HepG2 (cell line): ENCODE data around the gene DSE. TPM values are rescaled to one million over a fixed set of nuclear protein-coding genes. Genes with fewer than 3 reads are reported as not detected.

Source experiments
- ATAC-seq: fragments of 200-7000 bp; cut with Tn5 transposase; 3 replicates; pipeline ENCODE4 v1.9.1; 2020; ENCODE audit warnings: mild to moderate bottlenecking, moderate library complexity
- BruUV-seq: library from RNA; stranded (reverse); fragments of 400-500 nt; replicated peaks from 2 replicates; lab custom pipeline; 2021; lab: Mats Ljungman, UMichigan
- CTCF ChIA-PET: fragments of 300-600 bp; formaldehyde crosslinking; extraction: SDS; loops from one replicate; lab custom pipeline; 2021; ENCODE audit warnings: low total read pairs, inconsistent platforms, low intra/inter-chr PET ratio; lab: Yijun Ruan, JAX
- POLR2A ChIA-PET: fragments of 350-600 bp; sonication (Branson Sonifier 250); formaldehyde crosslinking; loops from one replicate; lab custom pipeline; 2020; ENCODE audit warnings: antibody characterized with exemption, inconsistent platforms; lab: Yijun Ruan, JAX
- DNase-seq: peaks from one replicate; pipeline ENCODE4 v3.0.0-alpha.2; 2015; ENCODE audit warnings: low spot score
- FAIRE-seq: peaks from 3 replicates; lab custom pipeline; 2011; peaks lifted over from hg19 to GRCh38; lab: Jason Lieb, UNC
- H2AFZ ChIP-seq: one replicate; pipeline ENCODE4 v1.6.1; 2011; ENCODE audit warnings: low read length, inconsistent platforms
- H3K27ac ChIP-seq: fragments of 300-600 bp; 3 replicates; pipeline ENCODE4 v1.8.0; 2011; ENCODE audit warnings: mixed run types, mild to moderate bottlenecking, mixed read lengths, low read length, inconsistent platforms; ENCODE audit not compliant: insufficient read depth; ENCODE audit errors: extremely low read length
- H3K27me3 ChIP-seq, 2 experiments: fragments of 200-600 bp in 1 of 2; 2 replicates in 1 of 2; 3 replicates in 1 of 2; pipeline versions ENCODE4 v1.6.0 to v1.8.0; 2011; ENCODE audit warnings: low read length in 2 of 2, mild to moderate bottlenecking in 2 of 2, moderate library complexity in 2 of 2, inconsistent platforms in 1 of 2; ENCODE audit not compliant: insufficient read depth in 2 of 2, control insufficient read depth in 1 of 2
- H3K36me3 ChIP-seq, 2 experiments: fragments of 200-600 bp in 1 of 2; replicated peaks in 1 of 2; 2 replicates in 1 of 2; 3 replicates in 1 of 2; pipeline versions ENCODE4 v1.5.1 to v1.8.0; 2011; ENCODE audit warnings: low read length in 2 of 2, inconsistent platforms in 1 of 2; ENCODE audit not compliant: insufficient read depth in 2 of 2, control insufficient read depth in 1 of 2
- H3K4me1 ChIP-seq: 2 replicates; pipeline ENCODE4 v1.5.1; 2012; ENCODE audit warnings: low read length, inconsistent platforms; ENCODE audit not compliant: insufficient read depth
- H3K4me2 ChIP-seq: 2 replicates; pipeline ENCODE4 v1.6.0; 2011; ENCODE audit warnings: low read depth, low read length, inconsistent platforms
- H3K4me3 ChIP-seq, 3 experiments: fragments of 200-600 bp in 1 of 3; sonication (generic), shearing (Covaris generic) in 1 of 3; replicated peaks in 1 of 3; 2 replicates each; pipeline ENCODE4 v1.5.1; 2011 to 2016; ENCODE audit warnings: low read length in 3 of 3, inconsistent platforms in 2 of 3, low read depth in 2 of 3, mild to moderate bottlenecking in 2 of 3, control low read depth in 1 of 3, mixed read lengths in 1 of 3; ENCODE audit not compliant: insufficient read depth in 1 of 3
- H3K79me2 ChIP-seq: one replicate; pipeline ENCODE4 v1.6.1; 2011; ENCODE audit warnings: low read length, inconsistent platforms; ENCODE audit not compliant: insufficient read depth
- H3K9ac ChIP-seq: 2 replicates; pipeline ENCODE4 v1.6.0; 2011; ENCODE audit warnings: mild to moderate bottlenecking, low read depth, low read length, inconsistent platforms; ENCODE audit not compliant: insufficient read depth
- H3K9me3 ChIP-seq: 2 replicates; pipeline ENCODE4 v1.5.1; 2012; ENCODE audit warnings: mild to moderate bottlenecking, low read length
- H4K20me1 ChIP-seq: 2 replicates; pipeline ENCODE4 v1.6.0; 2011; ENCODE audit warnings: inconsistent platforms, mild to moderate bottlenecking, low read length, moderate library complexity; ENCODE audit not compliant: insufficient read depth
- CENPT ChIP-seq: sonication (generic); formaldehyde crosslinking; IDR thresholded peaks from 2 replicates; pipeline ENCODE4 v1.8.0; 2022; ENCODE audit warnings: low read depth, mild to moderate bottlenecking, moderate library complexity, missing genetic modification reagents
- EED ChIP-seq: sonication (generic); formaldehyde crosslinking; IDR thresholded peaks from 2 replicates; pipeline ENCODE4 v1.5.0; 2020; ENCODE audit warnings: mild to moderate bottlenecking, missing genetic modification reagents
- MTA3 ChIP-seq: sonication (generic); formaldehyde crosslinking; IDR thresholded peaks from 2 replicates; pipeline ENCODE4 v1.4.0; 2020; ENCODE audit warnings: missing genetic modification reagents
- NONO ChIP-seq, 2 experiments: fragments of 450-650 bp in 1 of 2; sonication (generic) in 1 of 2; formaldehyde crosslinking in 1 of 2; IDR thresholded peaks in 1 of 2; conservative IDR thresholded peaks in 1 of 2; 2 replicates each; pipeline versions ENCODE4 v1.6.1 to v1.8.0; 2017 to 2022; ENCODE audit warnings: mild to moderate bottlenecking in 1 of 2, missing genetic modification reagents in 1 of 2, moderate library complexity in 1 of 2
- PPARG ChIP-seq: conservative IDR thresholded peaks from 2 replicates; pipeline ENCODE4 v1.6.1; 2016; ENCODE audit warnings: missing biosample characterization, missing genetic modification reagents
- RARG ChIP-seq: sonication (generic); formaldehyde crosslinking; IDR thresholded peaks from 2 replicates; pipeline ENCODE4 v1.4.0; 2020; ENCODE audit warnings: low read depth, mild to moderate bottlenecking, missing genetic modification reagents
- TBL1XR1 ChIP-seq: fragments of 150-350 bp; IDR thresholded peaks from 2 replicates; pipeline ENCODE4 v1.6.1; 2014; ENCODE audit warnings: borderline replicate concordance, low read length; ENCODE audit not compliant: partially characterized antibody
- ZFP82 ChIP-seq: sonication (generic); formaldehyde crosslinking; IDR thresholded peaks from 2 replicates; pipeline ENCODE4 v1.5.1; 2020; ENCODE audit warnings: mild to moderate bottlenecking, missing genetic modification reagents, borderline replicate concordance
- ZNF777 ChIP-seq: sonication (generic); formaldehyde crosslinking; IDR thresholded peaks from 2 replicates; pipeline ENCODE4 v1.4.0; 2020; ENCODE audit warnings: missing genetic modification reagents
- WGBS: methylation state at CpG from one replicate; pipeline ENCODE4 v1.1.6; 2017; ENCODE audit warnings: low lambda C conversion rate; 5-methylcytosine and 5-hydroxymethylcytosine counted together
- in situ Hi-C: cut with HindIII; loops from 2 replicates; pipeline ENCODE4 v1.10.0; 2017; ENCODE audit warnings: low pct_unique_long_range_greater_than_20kb; ENCODE audit not compliant: extremely low pct_ligation_motif_present
- intact Hi-C: fragments of 100-400 bp; cut with micrococcal nuclease; formaldehyde crosslinking; loops from one replicate; pipeline ENCODE4 v1.10.0; 2022; ENCODE audit not compliant: unreplicated experiment
- polyA plus RNA-seq, 8 experiments: library from polyadenylated mRNA; depleted of rRNA in 3 of 8; stranded (reverse) in 7 of 8; unstranded in 1 of 8; fragments of >200 nt; fragmentation: Illumina TruSeq in 4 of 8; extraction: Trizol in 4 of 8; gene quantifications; 2 replicates each; pipeline versions ENCODE4 v1.2.1 to v1.2.3, GENCODE V29; 2011 to 2016; ENCODE audit warnings: low read depth in 4 of 8, missing spikeins in 1 of 8, mixed read lengths in 1 of 8; ENCODE audit not compliant: insufficient read depth in 1 of 8
- total RNA-seq, 5 experiments: library from RNA; depleted of rRNA; stranded (reverse); fragments of >200 nt; fragmentation: Illumina TruSeq; extraction: Trizol; gene quantifications; 2 replicates each; pipeline ENCODE4 v1.2.3, GENCODE V29; 2016; ENCODE audit warnings: low read depth in 1 of 5
- TF ChIP-seq, protein P1 (sequence below): sonication (generic); formaldehyde crosslinking; IDR thresholded peaks from 2 replicates; pipeline ENCODE4 v1.4.0; 2020; ENCODE audit warnings: missing genetic modification reagents
- TF ChIP-seq, protein P2 (sequence below): sonication (generic); formaldehyde crosslinking; IDR thresholded peaks from 2 replicates; pipeline ENCODE4 v1.8.0; 2022; ENCODE audit warnings: mild to moderate bottlenecking, missing genetic modification reagents
- TF ChIP-seq, protein P3 (sequence below): sonication (generic); formaldehyde crosslinking; IDR thresholded peaks from 2 replicates; pipeline ENCODE4 v1.4.0; 2020; ENCODE audit warnings: missing genetic modification reagents, borderline replicate concordance
- TF ChIP-seq, protein P4 (sequence below): sonication (generic); formaldehyde crosslinking; IDR thresholded peaks from 2 replicates; pipeline ENCODE4 v1.5.0; 2020; ENCODE audit warnings: missing genetic modification reagents
- TF ChIP-seq, protein P5 (sequence below): sonication (generic); formaldehyde crosslinking; IDR thresholded peaks from 2 replicates; pipeline ENCODE4 v1.4.0; 2020; ENCODE audit warnings: missing genetic modification reagents, borderline replicate concordance

Gene DSE
- total and polyA plus RNA-seq, 2 of the 13 experiments (the other 11 are each of a cell fraction or from before 2014, with no cell fraction given) = 2.6 to 4.6 TPM

DNA sequence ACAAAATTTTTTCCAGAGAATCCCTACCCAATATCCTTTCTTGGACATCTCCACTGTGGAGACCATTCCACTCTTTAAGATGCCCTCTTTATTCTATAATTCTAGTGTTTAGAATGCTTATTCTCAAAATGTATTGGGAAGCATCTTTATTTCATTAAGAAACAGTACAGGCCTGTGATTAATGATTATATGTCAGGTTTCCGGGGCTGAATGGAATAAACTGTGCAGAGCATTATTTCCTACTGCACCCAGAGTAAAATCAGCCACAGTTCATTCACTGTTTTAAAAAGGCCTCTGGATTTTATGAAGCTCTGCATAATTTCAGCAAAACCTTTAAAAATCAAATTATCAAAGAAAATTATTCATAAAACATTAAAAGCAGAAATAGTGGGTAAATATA, 42.6 kb downstream of the DSE start:
- H3K79me2 ChIP-seq = no peaks in the 10 kb centered on the region
- H3K36me3 ChIP-seq = no peaks in the 10 kb centered on the region
- H3K9ac ChIP-seq = no peak overlapping the region
- POLR2A ChIA-PET = no interaction called here
- ATAC-seq = no peak
- no peak overlapping the region for H3K4me2 ChIP-seq
- H4K20me1 ChIP-seq = no peaks in the 10 kb centered on the region
- no peaks in the 10 kb centered on the region; a peak in 1 of 5 replicates for H3K27me3 ChIP-seq
- H3K4me1 ChIP-seq = peaks cover 7% of the 10 kb centered on the region
- no peak for DNase-seq
- H3K9me3 ChIP-seq = no peaks in the 10 kb centered on the region
- in situ Hi-C loops = no loop called here
- H3K27ac ChIP-seq = no peak overlapping the region
- BruUV-seq = no TSS peak
- no peak overlapping the region for H3K4me3 ChIP-seq
- FAIRE-seq = no peak
- intact Hi-C loops = no loop called here
- no peak overlapping the region for H2AFZ ChIP-seq
- CTCF ChIA-PET = no interaction called here
- WGBS = 38% methylated on average over 1 of the region's 1 CpG
- TF ChIP-seq, protein P1, sequence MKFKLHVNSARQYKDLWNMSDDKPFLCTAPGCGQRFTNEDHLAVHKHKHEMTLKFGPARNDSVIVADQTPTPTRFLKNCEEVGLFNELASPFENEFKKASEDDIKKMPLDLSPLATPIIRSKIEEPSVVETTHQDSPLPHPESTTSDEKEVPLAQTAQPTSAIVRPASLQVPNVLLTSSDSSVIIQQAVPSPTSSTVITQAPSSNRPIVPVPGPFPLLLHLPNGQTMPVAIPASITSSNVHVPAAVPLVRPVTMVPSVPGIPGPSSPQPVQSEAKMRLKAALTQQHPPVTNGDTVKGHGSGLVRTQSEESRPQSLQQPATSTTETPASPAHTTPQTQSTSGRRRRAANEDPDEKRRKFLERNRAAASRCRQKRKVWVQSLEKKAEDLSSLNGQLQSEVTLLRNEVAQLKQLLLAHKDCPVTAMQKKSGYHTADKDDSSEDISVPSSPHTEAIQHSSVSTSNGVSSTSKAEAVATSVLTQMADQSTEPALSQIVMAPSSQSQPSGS (CRISPR knock-in tag) = no peak
- TF ChIP-seq NONO (IDR thresholded peaks at IDR 0.05) (no peak), NONO (CRISPR knock-in tag; conservative IDR thresholded peaks at IDR 0.05) (no peak), RARG (CRISPR knock-in tag) (no peak), MTA3 (no peak), ZFP82 (CRISPR knock-in tag) (no peak), PPARG (CRISPR knock-in tag) (no peak), ZNF777 (CRISPR knock-in tag) (no peak), EED (CRISPR knock-in tag) (no peak), CENPT (CRISPR knock-in tag) (no peak), TBL1XR1 (no peak)
- TF ChIP-seq, protein P2, sequence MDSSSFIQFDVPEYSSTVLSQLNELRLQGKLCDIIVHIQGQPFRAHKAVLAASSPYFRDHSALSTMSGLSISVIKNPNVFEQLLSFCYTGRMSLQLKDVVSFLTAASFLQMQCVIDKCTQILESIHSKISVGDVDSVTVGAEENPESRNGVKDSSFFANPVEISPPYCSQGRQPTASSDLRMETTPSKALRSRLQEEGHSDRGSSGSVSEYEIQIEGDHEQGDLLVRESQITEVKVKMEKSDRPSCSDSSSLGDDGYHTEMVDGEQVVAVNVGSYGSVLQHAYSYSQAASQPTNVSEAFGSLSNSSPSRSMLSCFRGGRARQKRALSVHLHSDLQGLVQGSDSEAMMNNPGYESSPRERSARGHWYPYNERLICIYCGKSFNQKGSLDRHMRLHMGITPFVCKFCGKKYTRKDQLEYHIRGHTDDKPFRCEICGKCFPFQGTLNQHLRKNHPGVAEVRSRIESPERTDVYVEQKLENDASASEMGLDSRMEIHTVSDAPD (CRISPR knock-in tag) = no peak
- TF ChIP-seq, protein P3, sequence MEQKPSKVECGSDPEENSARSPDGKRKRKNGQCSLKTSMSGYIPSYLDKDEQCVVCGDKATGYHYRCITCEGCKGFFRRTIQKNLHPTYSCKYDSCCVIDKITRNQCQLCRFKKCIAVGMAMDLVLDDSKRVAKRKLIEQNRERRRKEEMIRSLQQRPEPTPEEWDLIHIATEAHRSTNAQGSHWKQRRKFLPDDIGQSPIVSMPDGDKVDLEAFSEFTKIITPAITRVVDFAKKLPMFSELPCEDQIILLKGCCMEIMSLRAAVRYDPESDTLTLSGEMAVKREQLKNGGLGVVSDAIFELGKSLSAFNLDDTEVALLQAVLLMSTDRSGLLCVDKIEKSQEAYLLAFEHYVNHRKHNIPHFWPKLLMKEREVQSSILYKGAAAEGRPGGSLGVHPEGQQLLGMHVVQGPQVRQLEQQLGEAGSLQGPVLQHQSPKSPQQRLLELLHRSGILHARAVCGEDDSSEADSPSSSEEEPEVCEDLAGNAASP (CRISPR knock-in tag) = no peak
- TF ChIP-seq, protein P4, sequence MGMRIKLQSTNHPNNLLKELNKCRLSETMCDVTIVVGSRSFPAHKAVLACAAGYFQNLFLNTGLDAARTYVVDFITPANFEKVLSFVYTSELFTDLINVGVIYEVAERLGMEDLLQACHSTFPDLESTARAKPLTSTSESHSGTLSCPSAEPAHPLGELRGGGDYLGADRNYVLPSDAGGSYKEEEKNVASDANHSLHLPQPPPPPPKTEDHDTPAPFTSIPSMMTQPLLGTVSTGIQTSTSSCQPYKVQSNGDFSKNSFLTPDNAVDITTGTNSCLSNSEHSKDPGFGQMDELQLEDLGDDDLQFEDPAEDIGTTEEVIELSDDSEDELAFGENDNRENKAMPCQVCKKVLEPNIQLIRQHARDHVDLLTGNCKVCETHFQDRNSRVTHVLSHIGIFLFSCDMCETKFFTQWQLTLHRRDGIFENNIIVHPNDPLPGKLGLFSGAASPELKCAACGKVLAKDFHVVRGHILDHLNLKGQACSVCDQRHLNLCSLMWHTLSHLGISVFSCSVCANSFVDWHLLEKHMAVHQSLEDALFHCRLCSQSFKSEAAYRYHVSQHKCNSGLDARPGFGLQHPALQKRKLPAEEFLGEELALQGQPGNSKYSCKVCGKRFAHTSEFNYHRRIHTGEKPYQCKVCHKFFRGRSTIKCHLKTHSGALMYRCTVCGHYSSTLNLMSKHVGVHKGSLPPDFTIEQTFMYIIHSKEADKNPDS (CRISPR knock-in tag) = no peak
- TF ChIP-seq, protein P5, sequence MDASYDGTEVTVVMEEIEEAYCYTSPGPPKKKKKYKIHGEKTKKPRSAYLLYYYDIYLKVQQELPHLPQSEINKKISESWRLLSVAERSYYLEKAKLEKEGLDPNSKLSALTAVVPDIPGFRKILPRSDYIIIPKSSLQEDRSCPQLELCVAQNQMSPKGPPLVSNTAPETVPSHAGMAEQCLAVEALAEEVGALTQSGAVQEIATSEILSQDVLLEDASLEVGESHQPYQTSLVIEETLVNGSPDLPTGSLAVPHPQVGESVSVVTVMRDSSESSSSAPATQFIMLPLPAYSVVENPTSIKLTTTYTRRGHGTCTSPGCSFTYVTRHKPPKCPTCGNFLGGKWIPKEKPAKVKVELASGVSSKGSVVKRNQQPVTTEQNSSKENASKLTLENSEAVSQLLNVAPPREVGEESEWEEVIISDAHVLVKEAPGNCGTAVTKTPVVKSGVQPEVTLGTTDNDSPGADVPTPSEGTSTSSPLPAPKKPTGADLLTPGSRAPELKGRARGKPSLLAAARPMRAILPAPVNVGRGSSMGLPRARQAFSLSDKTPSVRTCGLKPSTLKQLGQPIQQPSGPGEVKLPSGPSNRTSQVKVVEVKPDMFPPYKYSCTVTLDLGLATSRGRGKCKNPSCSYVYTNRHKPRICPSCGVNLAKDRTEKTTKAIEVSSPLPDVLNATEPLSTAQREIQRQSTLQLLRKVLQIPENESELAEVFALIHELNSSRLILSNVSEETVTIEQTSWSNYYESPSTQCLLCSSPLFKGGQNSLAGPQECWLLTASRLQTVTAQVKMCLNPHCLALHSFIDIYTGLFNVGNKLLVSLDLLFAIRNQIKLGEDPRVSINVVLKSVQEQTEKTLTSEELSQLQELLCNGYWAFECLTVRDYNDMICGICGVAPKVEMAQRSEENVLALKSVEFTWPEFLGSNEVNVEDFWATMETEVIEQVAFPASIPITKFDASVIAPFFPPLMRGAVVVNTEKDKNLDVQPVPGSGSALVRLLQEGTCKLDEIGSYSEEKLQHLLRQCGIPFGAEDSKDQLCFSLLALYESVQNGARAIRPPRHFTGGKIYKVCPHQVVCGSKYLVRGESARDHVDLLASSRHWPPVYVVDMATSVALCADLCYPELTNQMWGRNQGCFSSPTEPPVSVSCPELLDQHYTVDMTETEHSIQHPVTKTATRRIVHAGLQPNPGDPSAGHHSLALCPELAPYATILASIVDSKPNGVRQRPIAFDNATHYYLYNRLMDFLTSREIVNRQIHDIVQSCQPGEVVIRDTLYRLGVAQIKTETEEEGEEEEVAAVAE (CRISPR knock-in tag) = no peak
